SK-N-MC (cell line): ENCODE data around the gene RTN1.

Experiments
- DNase-seq: peaks from one replicate; pipeline ENCODE4 v3.0.0-alpha.2; 2011; ENCODE audit warnings: low read depth, low spot score
- H3K27ac ChIP-seq: fragments of 200-600 bp; sonication (generic); 2 replicates; pipeline ENCODE4 v1.5.1; 2016; ENCODE audit warnings: mixed run types
- H3K36me3 ChIP-seq: fragments of 200-600 bp; sonication (generic); 2 replicates; pipeline ENCODE4 v1.6.1; 2017; ENCODE audit warnings: antibody characterized with exemption, low read length, mixed read lengths; ENCODE audit not compliant: insufficient read depth
- H3K4me3 ChIP-seq: fragments of 200-600 bp; sonication (generic); 2 replicates; pipeline ENCODE4 v1.5.1; 2016
- H3K9ac ChIP-seq: fragments of 200-600 bp; sonication (generic); 2 replicates; pipeline ENCODE4 v1.8.0; 2017; ENCODE audit warnings: mixed run types, mixed read lengths; ENCODE audit not compliant: insufficient read length
- H3K9me3 ChIP-seq: fragments of 200-600 bp; sonication (generic); 2 replicates; pipeline ENCODE4 v1.6.1; 2017; ENCODE audit warnings: low read depth, mild to moderate bottlenecking, antibody characterized with exemption, low read length, moderate library complexity, mixed read lengths
- EZH2 ChIP-seq: fragments of 200-600 bp; sonication (generic); IDR thresholded peaks from one replicate; pipeline ENCODE4 v1.6.1; 2017; ENCODE audit warnings: antibody characterized with exemption
- FOXP2 ChIP-seq: optimal IDR thresholded peaks from 2 replicates; pipeline ENCODE3; 2011; ENCODE audit warnings: mild to moderate bottlenecking, moderate library complexity; ENCODE audit not compliant: insufficient read depth; ENCODE audit errors: extremely low read length, control extremely low read depth
- POLR2AphosphoS5 ChIP-seq: IDR thresholded peaks from 2 replicates; pipeline ENCODE4 v1.6.1; 2012; ENCODE audit warnings: mild to moderate bottlenecking, low read depth, low read length, borderline replicate concordance

RTN1 gene

GRCh38 chr14:59904184-59904583 is 33.6 kb upstream of the RTN1 start:
- no peak for DNase-seq
- Histone ChIP-seq H3K27ac (no peak overlapping the region), H3K9ac (no peak overlapping the region), H3K36me3 (no peaks in the 10 kb centered on the region), H3K4me3 (no peak overlapping the region), H3K9me3 (no peaks in the 10 kb centered on the region)
- TF ChIP-seq EZH2 (no peak), POLR2AphosphoS5 (no peak), FOXP2 (no peak)

- Histone ChIP-seq H3K4me3 (no peak overlapping the region), H3K9me3 (no peaks in the 10 kb centered on the region), H3K9ac (no peak overlapping the region), H3K36me3 (no peaks in the 10 kb centered on the region), H3K27ac (no peak overlapping the region)
- TF ChIP-seq EZH2 = no peak
- no peak for TF ChIP-seq POLR2AphosphoS5
- no peak for TF ChIP-seq FOXP2
- no peak for DNase-seq
Measured at GRCh38 chr14:59900556-59900955, 30.0 kb upstream of the RTN1 start.

DNA sequence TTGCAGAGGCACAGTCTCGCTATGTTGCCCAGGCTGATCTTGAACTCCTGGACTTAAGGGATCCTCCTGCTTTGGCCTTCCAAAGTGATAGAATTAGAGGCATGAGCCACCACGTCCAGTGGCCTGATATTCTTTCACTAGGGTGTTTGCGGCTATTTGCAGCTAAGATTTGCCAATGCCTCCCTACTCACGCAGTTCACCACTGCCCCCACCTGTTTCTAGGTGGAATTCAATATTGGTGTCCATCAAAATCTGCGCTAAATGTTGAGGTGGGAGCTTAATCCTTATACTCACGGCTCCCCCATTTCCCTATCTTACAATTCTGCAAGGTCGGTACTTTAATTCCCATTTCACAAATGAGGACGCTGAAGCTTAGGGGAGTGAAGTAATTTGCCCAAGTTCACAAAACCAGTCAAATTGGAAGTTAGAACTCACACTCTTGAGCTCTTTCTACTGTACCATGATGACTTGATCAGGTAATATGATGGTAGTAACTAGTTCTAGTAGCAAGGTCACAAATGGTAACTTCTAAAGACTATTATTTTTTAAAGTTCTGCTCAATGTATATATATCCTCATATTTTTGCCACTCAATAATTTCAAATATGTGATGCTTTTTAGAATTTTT is 27.3 kb upstream of the RTN1 start:
- no peak for DNase-seq
- H3K9me3 ChIP-seq = no peaks in the 10 kb centered on the region
- H3K27ac ChIP-seq = no peak overlapping the region
- H3K4me3 ChIP-seq = no peak overlapping the region
- no peaks in the 10 kb centered on the region for H3K36me3 ChIP-seq
- TF ChIP-seq FOXP2 = no peak
- TF ChIP-seq POLR2AphosphoS5 = no peak
- TF ChIP-seq EZH2 = no peak
- no peak overlapping the region for H3K9ac ChIP-seq

DNA sequence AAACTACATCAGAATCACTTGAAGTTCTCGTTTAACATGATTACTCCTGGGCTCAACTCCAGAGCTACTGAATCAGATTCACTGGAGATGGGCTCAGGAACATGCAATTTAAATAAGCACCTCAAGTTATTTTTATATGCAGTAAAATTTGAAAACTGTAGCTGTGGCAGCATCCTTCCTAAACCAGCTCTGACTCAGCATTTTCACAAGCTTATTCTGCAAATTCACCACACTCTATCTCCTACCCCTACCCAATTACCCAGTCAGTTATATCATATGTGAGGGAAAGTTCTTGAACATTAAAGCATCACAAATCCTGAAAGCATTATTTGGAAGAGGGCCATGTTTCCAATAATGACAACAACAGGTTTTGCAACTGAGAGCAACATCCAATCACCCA is 25.1 kb upstream of the RTN1 start:
- DNase-seq = no peak
- Histone ChIP-seq H3K9ac (no peak overlapping the region), H3K9me3 (no peaks in the 10 kb centered on the region), H3K36me3 (no peaks in the 10 kb centered on the region), H3K27ac (no peak overlapping the region), H3K4me3 (no peak overlapping the region)
- TF ChIP-seq EZH2 (no peak), POLR2AphosphoS5 (no peak), FOXP2 (no peak)

DNA sequence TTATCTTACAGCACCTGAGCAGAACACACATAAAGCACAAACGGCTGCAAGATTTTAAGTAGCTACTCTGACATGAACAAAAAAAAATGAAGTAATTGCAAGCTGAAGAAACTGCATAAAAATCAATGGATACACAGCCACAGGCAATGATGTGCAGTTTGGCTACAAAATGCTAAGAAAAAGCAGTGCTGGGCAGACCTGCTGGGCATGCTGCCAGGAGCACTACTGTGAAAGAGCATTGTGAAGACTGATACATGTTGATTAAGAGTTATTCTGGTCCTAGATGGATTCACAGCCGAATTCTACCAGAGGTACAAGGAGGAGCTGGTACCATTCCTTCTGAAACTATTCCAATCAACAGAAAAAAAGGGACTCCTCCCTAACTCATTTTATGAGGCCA is 20.1 kb upstream of the RTN1 start:
- H3K9me3 ChIP-seq = no peaks in the 10 kb centered on the region
- no peak for DNase-seq
- no peak for TF ChIP-seq FOXP2
- TF ChIP-seq EZH2 = no peak
- TF ChIP-seq POLR2AphosphoS5 = no peak

DNA sequence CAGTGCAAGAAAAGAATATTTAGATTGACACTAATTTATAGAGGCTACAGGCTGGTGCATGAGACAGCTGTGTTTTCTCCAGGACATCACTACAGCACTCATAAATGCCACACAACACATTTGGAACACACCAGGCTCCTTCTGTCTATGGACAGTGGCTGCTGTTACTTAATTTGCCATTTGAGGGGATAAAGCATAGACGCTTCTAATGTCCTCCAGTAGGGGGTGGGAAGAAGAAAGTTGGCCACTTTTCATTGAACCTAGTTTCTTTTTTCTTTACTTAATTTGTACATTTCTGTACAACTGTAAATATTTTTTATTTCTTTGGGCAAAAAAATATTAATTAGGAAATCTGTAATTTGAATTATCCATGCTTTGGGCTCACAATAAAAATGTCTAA is 12.4 kb upstream of the RTN1 start:
- no peak for DNase-seq
- Histone ChIP-seq H3K27ac (no peak overlapping the region), H3K36me3 (no peaks in the 10 kb centered on the region)

More for the DNA sequence above, 20.1 kb upstream of the RTN1 start:
- Histone ChIP-seq H3K36me3 (no peaks in the 10 kb centered on the region), H3K27ac (no peak overlapping the region), H3K4me3 (no peak overlapping the region), H3K9ac (no peak overlapping the region)

GRCh38 chr14:59871166-59871495 is 555 bp upstream of the RTN1 start:
- peak overlapping the region; percentile 33 for H3K9ac ChIP-seq
- DNase-seq = no peak
- no peak overlapping the region for H3K27ac ChIP-seq
- H3K4me3 ChIP-seq = peak overlapping the region; percentile 89
- no peaks in the 10 kb centered on the region for H3K9me3 ChIP-seq
- TF ChIP-seq POLR2AphosphoS5 (no peak), FOXP2 (no peak), EZH2 (no peak)
- no peaks in the 10 kb centered on the region for H3K36me3 ChIP-seq

More for the DNA sequence above, 12.4 kb upstream of the RTN1 start:
- TF ChIP-seq POLR2AphosphoS5 (no peak), EZH2 (no peak), FOXP2 (no peak)
- Histone ChIP-seq H3K9ac (no peak overlapping the region), H3K9me3 (no peaks in the 10 kb centered on the region), H3K4me3 (no peak overlapping the region)

DNA sequence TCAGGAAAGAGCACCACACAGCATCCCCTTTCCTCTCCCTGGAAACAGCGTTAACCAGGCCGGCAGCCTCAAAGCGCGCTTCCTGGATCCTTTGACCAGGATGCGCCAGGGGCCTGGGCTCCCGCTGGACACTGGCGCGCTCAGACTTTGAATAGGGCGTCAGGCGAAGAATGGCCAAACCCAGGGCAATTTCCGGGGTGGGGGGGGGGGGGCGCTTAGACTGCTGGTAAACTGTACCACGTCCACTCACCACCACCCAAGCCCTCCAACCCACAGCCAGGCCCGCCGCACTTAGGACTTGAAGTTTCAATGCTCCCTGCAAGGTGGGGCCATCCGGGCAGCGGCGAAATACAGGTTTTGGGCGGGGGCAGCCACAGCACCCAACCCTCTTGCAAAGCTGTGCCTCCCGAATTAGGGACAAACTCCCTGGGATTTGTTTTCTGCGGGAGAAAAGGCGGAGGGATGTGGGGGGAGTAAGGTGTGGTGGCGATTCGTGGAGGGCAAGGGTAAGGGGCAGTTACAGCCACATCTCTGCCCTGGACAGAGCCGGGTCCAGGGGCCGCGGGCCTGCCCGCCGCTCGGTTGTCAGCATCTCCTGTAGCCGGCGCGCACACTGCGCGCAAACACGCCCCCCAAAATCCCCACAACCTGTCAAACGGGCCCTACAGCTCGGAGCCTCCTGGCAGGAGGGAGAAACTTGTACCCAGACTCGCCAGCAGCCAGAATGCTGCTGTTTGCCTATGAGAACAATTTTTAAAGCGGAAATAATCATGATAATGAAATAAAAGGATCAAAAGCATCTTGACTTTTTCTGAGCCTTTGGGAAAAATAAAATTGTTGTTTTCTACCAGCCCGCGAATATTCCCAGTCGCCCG is 958 bp downstream of the RTN1 start:
- H3K9me3 ChIP-seq = no peaks in the 10 kb centered on the region
- no peaks in the 10 kb centered on the region for H3K36me3 ChIP-seq
- peak overlapping the region; percentile 89 for H3K4me3 ChIP-seq
- TF ChIP-seq FOXP2 (no peak), EZH2 (no peak), POLR2AphosphoS5 (no peak)
- H3K9ac ChIP-seq = no peak overlapping the region
- DNase-seq = no peak
- peak overlapping the region; percentile 78; the same call in 1 of the 2 replicates for H3K27ac ChIP-seq
